Nephron progenitor cell (in vitro differentiated cells): ENCODE results near the gene CTF1.

Experiments
- DNase-seq: peaks from one replicate; pipeline ENCODE4 v3.0.0; 2021
- H3K27ac Mint-ChIP-seq: 2 replicates; pipeline ENCODE4 v1.8.0; 2021; ENCODE audit warnings: mild to moderate bottlenecking, moderate library complexity, mixed read lengths
- H3K27me3 Mint-ChIP-seq: 2 replicates; pipeline ENCODE4 v1.8.0; 2021; ENCODE audit warnings: mild to moderate bottlenecking, low read depth, mixed read lengths; ENCODE audit not compliant: poor library complexity
- H3K36me3 Mint-ChIP-seq: 2 replicates; pipeline ENCODE4 v1.8.0; 2021; ENCODE audit warnings: low read depth, mixed read lengths
- H3K4me1 Mint-ChIP-seq: 2 replicates; pipeline ENCODE4 v1.8.0; 2021; ENCODE audit warnings: mixed read lengths
- H3K4me3 Mint-ChIP-seq: 2 replicates; pipeline ENCODE4 v1.8.0; 2021; ENCODE audit warnings: mild to moderate bottlenecking, moderate library complexity, mixed read lengths
- H3K9me3 Mint-ChIP-seq: 2 replicates; pipeline ENCODE4 v1.8.0; 2021; ENCODE audit warnings: mild to moderate bottlenecking, moderate library complexity, mixed read lengths
- TF ChIP-seq, protein P1 (sequence below): fragments of 200-600 bp; sonication (generic); IDR thresholded peaks from 2 replicates; pipeline ENCODE4 v1.5.0; 2021; ENCODE audit warnings: antibody characterized with exemption

Gene CTF1

GRCh38 chr16:30912794-30913412 lies 16.5 kb downstream of the CTF1 start:
- H3K4me1 Mint-ChIP-seq: peaks cover 24% of the 10 kb centered on the region
- no peak overlapping the region for H3K27ac Mint-ChIP-seq
- no peak for DNase-seq
- no peaks in the 10 kb centered on the region for H3K36me3 Mint-ChIP-seq
- TF ChIP-seq, protein P1, sequence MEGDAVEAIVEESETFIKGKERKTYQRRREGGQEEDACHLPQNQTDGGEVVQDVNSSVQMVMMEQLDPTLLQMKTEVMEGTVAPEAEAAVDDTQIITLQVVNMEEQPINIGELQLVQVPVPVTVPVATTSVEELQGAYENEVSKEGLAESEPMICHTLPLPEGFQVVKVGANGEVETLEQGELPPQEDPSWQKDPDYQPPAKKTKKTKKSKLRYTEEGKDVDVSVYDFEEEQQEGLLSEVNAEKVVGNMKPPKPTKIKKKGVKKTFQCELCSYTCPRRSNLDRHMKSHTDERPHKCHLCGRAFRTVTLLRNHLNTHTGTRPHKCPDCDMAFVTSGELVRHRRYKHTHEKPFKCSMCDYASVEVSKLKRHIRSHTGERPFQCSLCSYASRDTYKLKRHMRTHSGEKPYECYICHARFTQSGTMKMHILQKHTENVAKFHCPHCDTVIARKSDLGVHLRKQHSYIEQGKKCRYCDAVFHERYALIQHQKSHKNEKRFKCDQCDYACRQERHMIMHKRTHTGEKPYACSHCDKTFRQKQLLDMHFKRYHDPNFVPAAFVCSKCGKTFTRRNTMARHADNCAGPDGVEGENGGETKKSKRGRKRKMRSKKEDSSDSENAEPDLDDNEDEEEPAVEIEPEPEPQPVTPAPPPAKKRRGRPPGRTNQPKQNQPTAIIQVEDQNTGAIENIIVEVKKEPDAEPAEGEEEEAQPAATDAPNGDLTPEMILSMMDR: no peak
- H3K27me3 Mint-ChIP-seq: no peaks in the 10 kb centered on the region
- no peak overlapping the region for H3K4me3 Mint-ChIP-seq
- no peaks in the 10 kb centered on the region for H3K9me3 Mint-ChIP-seq

GRCh38 chr16:30914830-30915229 lies 18.4 kb downstream of the CTF1 start:
- TF ChIP-seq, protein P1: no peak
- H3K4me1 Mint-ChIP-seq: peaks cover 18% of the 10 kb centered on the region
- H3K27me3 Mint-ChIP-seq: peaks cover 2% of the 10 kb centered on the region
- H3K9me3 Mint-ChIP-seq: no peaks in the 10 kb centered on the region
- H3K4me3 Mint-ChIP-seq: no peak overlapping the region
- H3K36me3 Mint-ChIP-seq: no peaks in the 10 kb centered on the region
- no peak overlapping the region for H3K27ac Mint-ChIP-seq
- no peak for DNase-seq

DNA sequence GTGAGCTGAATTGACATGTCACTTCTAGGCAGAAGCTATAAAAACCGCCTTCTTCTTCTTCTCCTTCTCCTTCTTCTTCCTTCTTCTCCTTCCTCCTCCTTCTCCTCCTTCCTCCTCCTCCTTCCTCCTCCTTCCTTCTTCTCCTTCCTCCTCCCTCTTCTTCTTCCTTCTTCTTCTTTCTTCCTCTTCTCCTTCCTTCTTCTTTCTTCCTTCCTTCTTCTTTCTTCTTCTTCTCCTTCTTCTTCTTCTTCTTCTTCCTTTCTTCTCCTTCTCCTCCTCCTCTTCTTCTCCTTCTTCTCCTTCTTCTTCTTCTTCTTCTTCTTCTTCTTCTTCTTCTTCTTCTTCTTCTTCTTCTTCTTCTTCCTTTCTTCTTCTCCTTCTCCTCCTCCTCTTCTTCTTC lies 22.2 kb downstream of the CTF1 start:
- Mint-ChIP-seq H3K4me3 (no peak overlapping the region), H3K9me3 (no peaks in the 10 kb centered on the region), H3K27me3 (peaks cover 3% of the 10 kb centered on the region), H3K36me3 (no peaks in the 10 kb centered on the region), H3K27ac (peak overlapping the region; percentile 54), H3K4me1 (peaks cover 12% of the 10 kb centered on the region)
- TF ChIP-seq, protein P1: no peak
- no peak for DNase-seq

DNA sequence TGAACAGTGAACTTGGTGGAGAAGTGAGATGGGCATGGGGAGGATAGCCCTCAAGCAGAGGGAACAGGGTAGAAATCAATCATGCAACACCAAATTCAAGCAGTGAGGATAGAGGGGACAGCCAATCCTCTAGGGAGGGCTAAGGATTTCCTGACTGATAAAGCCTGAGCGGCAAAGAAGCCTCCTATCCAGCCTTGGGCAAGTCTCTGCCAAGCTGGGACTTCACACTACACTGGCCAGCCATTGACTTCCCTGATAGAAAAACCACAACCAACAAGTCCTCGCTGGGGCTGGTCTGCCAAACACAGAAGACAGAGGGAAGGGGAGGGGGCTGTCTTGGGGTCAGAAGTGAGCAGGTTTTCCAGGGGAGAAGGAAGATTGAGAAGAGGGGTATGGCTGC lies 24.5 kb downstream of the CTF1 start:
- Mint-ChIP-seq H3K9me3 (no peaks in the 10 kb centered on the region), H3K4me3 (peak overlapping the region; percentile 96), H3K27me3 (peaks cover 3% of the 10 kb centered on the region), H3K27ac (peak overlapping the region; percentile 41), H3K36me3 (peaks cover under 1% of the 10 kb centered on the region), H3K4me1 (peaks cover 23% of the 10 kb centered on the region)
- DNase-seq: no peak
- TF ChIP-seq, protein P1: no peak

DNA sequence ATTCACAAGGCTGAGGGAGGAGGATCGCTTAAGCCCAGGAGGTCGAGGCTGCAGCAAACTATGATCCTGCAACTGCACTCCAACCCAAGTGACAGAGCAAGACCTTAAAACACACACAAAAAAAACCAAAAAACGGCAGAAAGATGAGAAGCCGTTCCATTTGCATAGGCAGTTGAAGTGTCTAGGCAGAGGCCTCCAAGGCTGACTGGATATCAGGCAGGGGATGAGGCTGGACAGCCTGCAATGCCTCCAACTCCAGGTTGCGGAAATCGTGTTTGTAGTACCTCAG lies 25.0 kb downstream of the CTF1 start:
- Mint-ChIP-seq H3K4me3 (peak overlapping the region; percentile 96), H3K4me1 (peaks cover 28% of the 10 kb centered on the region), H3K27ac (peak overlapping the region; percentile 99), H3K27me3 (peaks cover 3% of the 10 kb centered on the region), H3K36me3 (peaks cover 6% of the 10 kb centered on the region), H3K9me3 (no peaks in the 10 kb centered on the region)
- TF ChIP-seq, protein P1: no peak
- no peak for DNase-seq

- Mint-ChIP-seq H3K4me3 (peak overlapping the region; percentile 96), H3K4me1 (peaks cover 33% of the 10 kb centered on the region), H3K27me3 (peaks cover 3% of the 10 kb centered on the region), H3K9me3 (no peaks in the 10 kb centered on the region), H3K27ac (peak overlapping the region; percentile 99), H3K36me3 (peaks cover 7% of the 10 kb centered on the region)
- TF ChIP-seq, protein P1: peak; percentile 87
- DNase-seq: peak; percentile 97
Observed at GRCh38 chr16:30921748-30922419, 25.5 kb downstream of the CTF1 start.
